ENCODE measurements around the gene CC2D2A. TPM values are rescaled to one million over a fixed set of nuclear protein-coding genes. Genes with fewer than 3 reads are reported as not detected.
A peak's percentile ranks its signal among the peaks of the same experiment; 100 is the strongest.

The CC2D2A gene
- total and polyA plus RNA-seq, 9 of the 15 experiments (the other 6 are each of a cell fraction or from before 2014, with no cell fraction given): 0.36 to 2.5 (median 1.6) TPM

GRCh38 chr4:15479089-15479912 is 9.6 kb downstream of the CC2D2A start (continued):
- TF ChIP-seq YY1 (IDR thresholded peaks at IDR 0.05; ENCODE audit: borderline replicate concordance in 1 of 3, control insufficient read depth in 1 of 3, extremely low read depth in 1 of 3, insufficient read depth in 3 of 3, insufficient read length in 1 of 3, insufficient replicate concordance in 2 of 3, low read depth in 1 of 3, low read length in 2 of 3) (peak; percentile 17 to 87 (median 37)), TOE1 (IDR thresholded peaks at IDR 0.05; ENCODE audit: borderline replicate concordance) (peak; percentile 64; the same call in 1 of the 2 replicates), TOE1 (CRISPR knock-in tag; IDR thresholded peaks at IDR 0.05; ENCODE audit: borderline replicate concordance, low read depth) (no peak), ZNF324 (CRISPR knock-in tag; IDR thresholded peaks at IDR 0.05) (no peak), ETS1 (conservative IDR thresholded peaks at IDR 0.05; ENCODE audit: control insufficient read depth, low read depth, low read length) (no peak), DEAF1 (CRISPR knock-in tag; IDR thresholded peaks at IDR 0.05) (peak; percentile 83), ZNF695 (CRISPR knock-in tag; IDR thresholded peaks at IDR 0.05) (no peak), THAP7 (CRISPR knock-in tag; IDR thresholded peaks at IDR 0.05) (no peak), THAP12 (CRISPR knock-in tag; IDR thresholded peaks at IDR 0.05) (no peak), EP400 (IDR thresholded peaks at IDR 0.05) (peak; percentile 54; the same call in 1 of the 2 replicates), TAF15 (IDR thresholded peaks at IDR 0.05; ENCODE audit: low read depth, low read length) (no peak), TCFL5 (CRISPR knock-in tag; conservative IDR thresholded peaks at IDR 0.05) (no peak), ATF1 (CRISPR knock-in tag; IDR thresholded peaks at IDR 0.05) (no peak), ATF1 (tag; IDR thresholded peaks at IDR 0.05) (0 out of 2 replicates have a peak, but pooled peaks have one; percentile 9)

Measured in K562 (cell line).